Epithelial cell of prostate (primary cell): ENCODE data around the gene RPS3A.
"Not testable (repeated sequence)": the region's sequence is repeated elsewhere in the genome, so short reads cannot be mapped to it uniquely, and the experiment has no call there.

Experiments
- DNase-seq: peaks from one replicate; pipeline ENCODE4 v3.0.0-alpha.2; 2011; ENCODE audit warnings: low read depth, low spot score
- H3K27ac ChIP-seq: fragments of 450-650 bp; 2 replicates; pipeline ENCODE4 v1.5.1; 2017; ENCODE audit warnings: mild to moderate bottlenecking

RPS3A gene

GRCh38 chr4:151099229-151099975 lies at the start of gene RPS3A:
Gene RPS3A (plus strand): TSS chr4:151099628. CDS start chr4:151099653, 25 bp downstream.
- H3K27ac ChIP-seq, result peak within 1 kb of the TSS; percentile 87
- DNase-seq, result peak; percentile 93

DNA sequence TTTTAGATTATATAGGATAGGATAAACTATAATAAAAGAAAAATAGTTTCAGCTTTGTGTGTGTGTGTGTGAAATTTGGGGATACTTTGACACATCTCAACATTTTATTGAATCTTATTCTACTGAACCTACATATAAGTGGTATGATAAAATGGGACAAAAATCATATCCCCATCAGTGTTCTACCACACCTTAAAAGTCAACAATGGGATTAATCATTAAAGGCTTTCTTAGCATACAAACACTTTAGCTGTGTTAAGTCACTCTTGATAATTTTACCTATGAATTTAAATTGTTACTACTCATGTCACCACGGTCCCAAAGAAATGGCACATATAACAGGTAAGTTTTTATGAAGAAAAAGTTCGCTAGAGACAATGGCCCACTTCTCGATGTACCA lies 46.6 kb upstream of the RPS3A start:
- DNase-seq, result no peak
- no peak overlapping the region for H3K27ac ChIP-seq

DNA sequence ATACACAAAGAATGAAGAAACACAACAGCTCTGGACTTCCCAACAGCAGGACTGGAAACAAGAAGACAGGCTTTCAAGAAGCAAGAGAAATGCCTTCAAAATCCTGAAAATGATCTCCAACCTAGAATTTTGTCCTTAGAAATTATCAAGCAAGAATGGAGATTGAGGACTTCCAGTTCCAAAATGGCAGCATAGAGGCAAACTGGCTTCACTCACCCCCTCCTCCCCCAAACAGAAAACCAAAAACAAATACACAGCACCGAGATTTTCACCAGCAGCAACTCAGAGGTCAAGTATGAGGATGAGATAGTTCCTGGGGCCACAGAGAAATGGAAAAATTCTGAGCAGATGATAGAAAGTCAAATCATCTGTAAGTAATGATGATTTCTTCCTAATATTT lies 43.9 kb upstream of the RPS3A start:
- no peak for DNase-seq
- no peak overlapping the region for H3K27ac ChIP-seq

DNA sequence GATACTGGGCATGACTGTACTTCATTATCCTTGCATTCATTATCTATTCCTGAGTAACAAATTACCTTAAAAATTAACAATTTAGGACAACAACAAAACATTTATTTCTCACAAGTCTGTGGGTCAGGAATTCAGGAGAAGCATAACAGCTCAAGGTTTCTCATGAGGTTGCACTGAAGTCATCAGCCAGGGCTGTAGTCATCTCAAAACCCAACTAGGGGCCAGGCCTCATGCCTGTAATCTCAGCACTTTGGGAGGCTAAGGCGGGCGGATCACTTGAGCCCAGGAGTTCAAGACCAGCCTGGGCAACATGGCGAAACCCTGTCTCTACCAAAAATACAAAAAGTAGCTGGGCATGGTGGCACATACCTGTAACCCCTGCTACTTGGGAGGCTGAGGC lies 36.3 kb upstream of the RPS3A start:
- not testable (repeated sequence) for H3K27ac ChIP-seq, DNase-seq

DNA sequence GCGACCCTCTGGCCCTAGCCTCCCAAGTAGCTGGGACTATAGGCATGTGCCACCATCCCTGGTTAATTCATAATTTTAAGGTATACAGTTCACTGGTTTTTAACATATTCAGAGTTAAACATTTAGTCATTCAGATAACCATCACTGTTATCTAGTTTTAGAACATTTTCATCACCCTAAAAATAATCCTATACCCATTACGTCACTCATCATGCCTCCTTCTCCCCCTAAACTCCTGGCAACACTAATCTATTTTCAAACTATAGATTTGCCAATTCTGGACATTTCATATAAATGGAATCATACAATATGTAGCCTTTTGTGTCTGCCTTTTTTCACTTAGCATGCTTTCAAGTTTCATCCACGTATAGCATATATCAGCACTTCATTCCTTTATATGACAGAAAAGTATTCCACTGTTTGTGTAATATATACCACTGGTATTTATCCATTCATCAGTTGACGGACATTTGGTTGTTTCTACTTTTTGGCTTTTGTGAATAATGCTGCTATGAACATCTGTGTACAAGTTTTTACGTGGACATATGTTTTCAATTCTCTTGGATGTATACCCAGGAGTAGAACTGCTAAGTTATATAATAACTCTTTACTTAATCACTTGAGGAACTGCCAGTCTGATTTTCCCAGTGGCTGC lies 32.0 kb upstream of the RPS3A start:
- no peak overlapping the region for H3K27ac ChIP-seq
- DNase-seq, result no peak

DNA sequence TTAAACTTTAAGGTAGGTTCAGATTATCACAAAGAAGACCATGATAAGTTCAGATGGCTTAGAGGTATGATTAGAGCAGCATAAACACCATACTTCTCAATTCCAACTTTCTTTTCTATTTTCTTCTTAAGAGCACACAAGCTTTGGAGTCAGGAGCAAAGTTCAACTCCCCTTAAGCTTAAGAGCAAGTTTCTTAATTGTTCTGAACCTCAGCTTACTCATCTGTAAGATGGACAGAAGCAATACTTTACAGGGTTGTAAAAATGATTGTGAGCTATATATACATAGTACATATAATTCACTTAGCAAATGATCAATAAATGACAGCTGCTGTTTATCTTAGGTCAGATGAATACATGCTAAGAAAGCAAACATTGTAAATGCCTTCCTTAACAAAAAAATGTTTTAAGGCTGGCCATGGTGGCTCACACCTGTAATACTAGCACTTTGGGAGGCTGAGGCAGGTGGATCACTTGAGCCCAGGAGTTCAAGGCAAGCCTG lies 25.0 kb upstream of the RPS3A start:
- H3K27ac ChIP-seq, result no peak overlapping the region
- DNase-seq, result no peak

DNA sequence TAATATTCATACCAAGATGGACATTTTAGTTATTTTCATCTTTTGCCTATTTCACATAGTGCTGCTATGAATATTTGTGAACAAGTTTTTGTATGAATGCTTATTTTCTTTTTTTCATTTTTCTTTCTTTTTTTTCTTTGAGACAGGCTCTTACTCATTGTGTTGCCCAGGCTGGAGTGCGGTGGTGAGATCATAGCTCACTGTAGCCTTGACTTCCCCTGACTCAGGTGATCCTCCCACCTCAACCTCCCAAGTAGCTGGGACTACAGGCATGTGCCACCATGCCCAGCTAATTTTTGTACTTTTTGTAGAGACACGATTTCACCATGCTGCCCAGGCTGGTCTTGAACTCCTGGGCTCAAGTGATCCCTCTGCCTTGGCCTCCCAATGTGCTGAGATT lies 21.4 kb upstream of the RPS3A start:
- H3K27ac ChIP-seq, result peak overlapping the region; percentile 12
- peak; percentile 48 for DNase-seq

DNA sequence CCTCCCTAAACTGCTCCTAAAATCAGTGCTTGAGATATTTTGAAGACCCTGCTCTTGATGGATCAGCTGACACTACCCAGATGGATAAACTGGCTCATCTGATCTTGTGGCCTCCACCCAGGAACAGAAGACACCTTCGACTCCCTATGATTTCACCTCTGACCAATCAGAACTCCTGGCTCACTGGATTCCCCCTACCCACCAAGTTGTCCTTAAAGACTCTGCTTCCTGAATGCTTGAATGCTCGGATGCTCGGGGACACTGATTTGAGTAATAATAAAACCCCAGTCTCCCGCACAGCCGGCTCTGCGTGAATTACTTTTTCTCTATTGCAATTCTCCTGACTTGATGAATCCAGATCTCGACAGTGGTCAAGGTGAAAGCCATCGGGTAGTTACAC lies 12.0 kb upstream of the RPS3A start:
- no peak overlapping the region for H3K27ac ChIP-seq
- no peak for DNase-seq

- H3K27ac ChIP-seq, result no peak overlapping the region
- DNase-seq, result no peak
These were observed 8.4 kb upstream of the RPS3A start for GRCh38 chr4:151091047-151091446.

GRCh38 chr4:151092488-151092887 lies 6.9 kb upstream of the RPS3A start:
- no peak overlapping the region for H3K27ac ChIP-seq
- no peak for DNase-seq

GRCh38 chr4:151093203-151093602 lies 6.2 kb upstream of the RPS3A start:
- no peak for DNase-seq
- H3K27ac ChIP-seq, result no peak overlapping the region

GRCh38 chr4:151094290-151094751 lies 5.1 kb upstream of the RPS3A start:
- DNase-seq, result no peak
- H3K27ac ChIP-seq, result no peak overlapping the region

GRCh38 chr4:151095142-151095541 lies 4.3 kb upstream of the RPS3A start:
- DNase-seq, result no peak

GRCh38 chr4:151097759-151098158 lies 1.7 kb upstream of the RPS3A start:
- DNase-seq, result no peak
- no peak overlapping the region for H3K27ac ChIP-seq

More at GRCh38 chr4:151095142-151095541, 4.3 kb upstream of the RPS3A start:
- no peak overlapping the region for H3K27ac ChIP-seq

DNA sequence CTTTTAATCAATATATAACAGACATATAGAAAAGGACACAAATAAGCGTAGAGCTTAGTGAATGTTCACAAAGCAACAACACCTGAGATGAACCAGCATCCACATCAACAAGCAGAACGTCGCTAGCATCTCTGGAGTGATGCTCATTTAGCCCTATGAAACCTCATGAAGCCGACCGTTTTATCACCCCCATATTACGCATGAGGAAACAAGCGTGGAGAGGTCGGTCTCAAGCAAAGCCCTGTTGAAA lies 524 bp upstream of the RPS3A start:
- no peak for DNase-seq
- H3K27ac ChIP-seq, result peak overlapping the region; percentile 87

- DNase-seq, result no peak
- peak overlapping the region; percentile 87 for H3K27ac ChIP-seq
These were observed 569 bp downstream of the RPS3A start for GRCh38 chr4:151099976-151100417.

DNA sequence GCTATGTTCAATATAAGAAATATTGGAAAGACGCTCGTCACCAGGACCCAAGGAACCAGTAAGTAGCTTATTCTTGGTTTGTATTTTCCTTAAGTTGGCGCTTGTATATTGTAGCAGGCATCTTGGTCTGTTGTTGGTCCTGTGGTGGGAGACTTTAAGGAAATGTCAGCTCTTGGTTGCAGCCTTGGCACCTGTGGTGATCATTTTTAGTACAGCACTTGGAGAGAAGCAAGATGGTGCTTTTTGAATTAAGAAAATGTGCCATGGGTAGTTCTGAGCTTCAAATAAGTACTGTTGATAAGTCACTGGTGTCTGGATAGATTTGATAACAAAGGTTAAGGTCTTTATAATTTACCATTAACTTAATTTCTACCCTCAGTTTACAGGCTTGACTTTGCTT lies 1.1 kb downstream of the RPS3A start:
- DNase-seq, result no peak
- peak overlapping the region; percentile 87 for H3K27ac ChIP-seq

DNA sequence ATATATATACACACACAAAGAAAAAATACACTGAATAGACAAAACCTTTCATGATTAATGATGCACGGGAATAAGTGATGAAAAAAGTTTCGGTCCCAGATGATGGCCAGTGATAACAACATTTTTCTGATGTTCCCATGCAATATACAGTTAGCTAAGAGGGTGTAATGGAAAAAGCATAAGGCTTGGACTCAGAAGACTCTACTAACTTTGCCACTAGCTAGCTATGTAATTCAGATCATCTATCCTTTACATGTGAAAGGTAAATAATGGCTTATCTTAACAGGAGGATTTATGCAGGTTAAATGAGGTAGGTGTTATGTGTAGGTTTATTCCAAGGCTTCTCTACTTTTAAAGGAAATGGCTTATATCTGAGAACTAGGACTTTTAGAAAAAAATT lies 4.3 kb downstream of the RPS3A start:
- no peak overlapping the region for H3K27ac ChIP-seq
- DNase-seq, result no peak

GRCh38 chr4:151104621-151105020 lies 5.2 kb downstream of the RPS3A start:
- H3K27ac ChIP-seq, result no peak overlapping the region
- DNase-seq, result no peak

DNA sequence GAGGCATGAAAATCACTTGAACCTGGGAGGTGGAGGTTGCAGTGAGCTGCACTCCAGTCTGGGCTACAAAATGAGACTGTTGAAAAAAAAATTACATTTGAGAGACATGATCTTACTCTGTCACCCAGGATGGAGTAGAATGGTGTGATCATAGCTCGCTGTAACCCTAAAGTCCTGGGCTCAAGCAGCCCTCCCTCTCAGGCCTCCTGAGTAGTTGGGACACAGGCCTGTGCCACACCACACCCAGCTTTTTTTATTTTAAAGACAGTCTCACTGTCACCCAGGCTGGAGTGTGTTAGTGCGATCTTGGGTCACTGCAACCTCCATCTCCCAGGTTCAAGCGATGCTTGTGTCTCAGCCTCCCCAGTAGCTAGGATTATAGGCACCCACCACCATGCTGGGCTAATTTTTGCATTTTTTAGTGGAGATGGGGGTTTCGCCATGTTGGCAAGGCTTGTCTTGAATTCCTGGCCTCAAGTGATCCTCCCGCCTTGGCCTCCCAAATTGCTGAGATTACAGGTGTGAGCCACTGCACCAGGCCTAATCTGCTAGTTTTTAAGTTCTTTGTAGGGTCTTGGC lies 6.1 kb downstream of the RPS3A start:
- no peak overlapping the region for H3K27ac ChIP-seq

GRCh38 chr4:151107063-151107462 lies 7.6 kb downstream of the RPS3A start:
- DNase-seq, result no peak
- H3K27ac ChIP-seq, result no peak overlapping the region

More for the DNA sequence above, 6.1 kb downstream of the RPS3A start:
- DNase-seq, result no peak
